CD4-positive, alpha-beta T cell treated with Interleukin-17A for 1 hour (primary cell): ENCODE results near the gene SPSB3.
"Not testable (repeated sequence)": the region's sequence is repeated elsewhere in the genome, so short reads cannot be mapped to it uniquely, and the experiment has no call there.

ENCODE experiments used
- DNase-seq: peaks from one replicate; pipeline ENCODE4 v3.0.0-alpha.2; 2020

The SPSB3 gene

GRCh38 chr16:1734816-1735215 lies 47.6 kb downstream of the SPSB3 start:
- DNase-seq: no peak

- DNase-seq: no peak
Measured at GRCh38 chr16:1734123-1734522, 48.2 kb downstream of the SPSB3 start.

GRCh38 chr16:1732551-1732987 lies 49.8 kb downstream of the SPSB3 start:
- DNase-seq: not testable (repeated sequence)

- no peak for DNase-seq
Measured at GRCh38 chr16:1732071-1732470, 50.3 kb downstream of the SPSB3 start.

GRCh38 chr16:1731603-1732002 lies 50.8 kb downstream of the SPSB3 start:
- no peak for DNase-seq

GRCh38 chr16:1731073-1731472 lies 51.3 kb downstream of the SPSB3 start:
- DNase-seq: no peak

GRCh38 chr16:1729445-1729844 lies 52.9 kb downstream of the SPSB3 start:
- DNase-seq: no peak

GRCh38 chr16:1729026-1729425 lies 53.3 kb downstream of the SPSB3 start:
- DNase-seq: no peak

GRCh38 chr16:1727651-1728624 lies 54.4 kb downstream of the SPSB3 start:
- no peak for DNase-seq
